Karpas-422 (cell line): Measurements from ENCODE around the gene HYAL1. TPM values are rescaled to one million over a fixed set of nuclear protein-coding genes. Genes with fewer than 3 reads are reported as not detected.

Experiments
- DNase-seq: peaks from one replicate; pipeline ENCODE4 v3.0.0-alpha.2; 2015
- H2AFZ ChIP-seq: fragments of 200-600 bp; sonication (generic); 2 replicates; pipeline ENCODE4 v1.6.1; 2014; ENCODE audit warnings: antibody characterized with exemption, low read length, mixed read lengths
- H3K27ac ChIP-seq: fragments of 200-600 bp; sonication (generic); 2 replicates; pipeline ENCODE4 v1.5.1; 2014; ENCODE audit warnings: mild to moderate bottlenecking, low read length, moderate library complexity
- H3K27me3 ChIP-seq: fragments of 200-600 bp; sonication (generic); 2 replicates; pipeline ENCODE4 v1.6.1; 2014; ENCODE audit warnings: low read length, mixed read lengths
- H3K36me3 ChIP-seq: fragments of 200-600 bp; sonication (generic); 2 replicates; pipeline ENCODE4 v1.6.1; 2014; ENCODE audit warnings: low read length, mixed read lengths; ENCODE audit not compliant: insufficient read depth
- H3K4me1 ChIP-seq: fragments of 200-600 bp; sonication (generic); 2 replicates; pipeline ENCODE4 v1.6.1; 2014; ENCODE audit warnings: mild to moderate bottlenecking, low read length, mixed read lengths
- H3K4me2 ChIP-seq: fragments of 200-600 bp; sonication (generic); 2 replicates; pipeline ENCODE4 v1.6.1; 2014; ENCODE audit warnings: low read length, low read depth, mild to moderate bottlenecking; ENCODE audit not compliant: poor library complexity, severe bottlenecking
- H3K4me3 ChIP-seq: fragments of 200-600 bp; sonication (generic); 2 replicates; pipeline ENCODE4 v1.5.1; 2014; ENCODE audit warnings: mild to moderate bottlenecking, antibody characterized with exemption, low read length, mixed read lengths
- H3K79me2 ChIP-seq: fragments of 200-600 bp; sonication (generic); 2 replicates; pipeline ENCODE4 v1.6.1; 2014; ENCODE audit warnings: mild to moderate bottlenecking, low read length, mixed read lengths
- H3K9ac ChIP-seq: fragments of 200-600 bp; sonication (generic); 2 replicates; pipeline ENCODE4 v1.6.0; 2014; ENCODE audit warnings: low read length
- H3K9me2 ChIP-seq: fragments of 200-600 bp; sonication (generic), shearing (Covaris generic); replicated peaks from 2 replicates; pipeline ENCODE4 v1.6.0; 2014; ENCODE audit warnings: mild to moderate bottlenecking, low read length, moderate library complexity; ENCODE audit not compliant: insufficient read depth
- H3K9me3 ChIP-seq: fragments of 300-700, 200-600 bp; sonication (generic); 2 replicates; pipeline ENCODE4 v1.6.1; 2014; ENCODE audit warnings: low read length, mixed read lengths
- H4K20me1 ChIP-seq: fragments of 200-600 bp; sonication (generic); 2 replicates; pipeline ENCODE4 v1.6.1; 2014; ENCODE audit warnings: mild to moderate bottlenecking, antibody characterized with exemption, low read length, low read depth; ENCODE audit not compliant: insufficient read depth
- total RNA-seq: library from RNA; depleted of rRNA; stranded (reverse); fragments of >200 nt; shearing (Covaris generic); gene quantifications from 2 replicates; pipeline ENCODE4 v1.2.3, GENCODE V29; 2014; ENCODE audit warnings: low replicate concordance

HYAL1 gene
- total RNA-seq, 1 experiment from 2014 or later, result 0.71 TPM

- Histone ChIP-seq H3K9me2 (no peaks in the 10 kb centered on the region), H2AFZ (no peak overlapping the region), H3K36me3 (no peaks in the 10 kb centered on the region), H3K79me2 (peaks cover 15% of the 10 kb centered on the region), H3K9me3 (no peaks in the 10 kb centered on the region), H3K9ac (no peak overlapping the region), H3K27ac (no peak overlapping the region), H3K4me3 (no peak overlapping the region), H4K20me1 (no peaks in the 10 kb centered on the region), H3K4me2 (no peak overlapping the region), H3K4me1 (peaks cover 38% of the 10 kb centered on the region), H3K27me3 (no peaks in the 10 kb centered on the region)
- no peak for DNase-seq
Measured at GRCh38 chr3:50345008-50345407, 41.6 kb upstream of the HYAL1 start.

GRCh38 chr3:50342813-50343633 lies 39.6 kb upstream of the HYAL1 start:
- H3K4me3 ChIP-seq, result no peak overlapping the region
- no peaks in the 10 kb centered on the region for H3K27me3 ChIP-seq
- no peak overlapping the region for H3K4me2 ChIP-seq
- H3K4me1 ChIP-seq, result peaks cover 43% of the 10 kb centered on the region
- H4K20me1 ChIP-seq, result no peaks in the 10 kb centered on the region
- H3K9me3 ChIP-seq, result no peaks in the 10 kb centered on the region
- H2AFZ ChIP-seq, result no peak overlapping the region
- H3K27ac ChIP-seq, result no peak overlapping the region
- H3K36me3 ChIP-seq, result no peaks in the 10 kb centered on the region
- peaks cover 23% of the 10 kb centered on the region for H3K79me2 ChIP-seq
- H3K9ac ChIP-seq, result no peak overlapping the region
- DNase-seq, result no peak
- no peaks in the 10 kb centered on the region for H3K9me2 ChIP-seq

- Histone ChIP-seq H2AFZ (no peak overlapping the region), H3K4me1 (peaks cover 48% of the 10 kb centered on the region), H3K9ac (peak overlapping the region; percentile 99), H3K27ac (no peak overlapping the region), H3K4me2 (peak overlapping the region; percentile 97), H3K9me3 (no peaks in the 10 kb centered on the region), H3K4me3 (no peak overlapping the region), H3K27me3 (no peaks in the 10 kb centered on the region), H4K20me1 (no peaks in the 10 kb centered on the region), H3K79me2 (peaks cover 29% of the 10 kb centered on the region), H3K9me2 (no peaks in the 10 kb centered on the region), H3K36me3 (no peaks in the 10 kb centered on the region)
- DNase-seq, result no peak
Measured at GRCh38 chr3:50341996-50342650, 38.7 kb upstream of the HYAL1 start.

GRCh38 chr3:50341537-50341936 lies 38.2 kb upstream of the HYAL1 start:
- H3K36me3 ChIP-seq, result peaks cover 2% of the 10 kb centered on the region; the same call in 1 of the 2 replicates
- H3K79me2 ChIP-seq, result peaks cover 35% of the 10 kb centered on the region
- no peaks in the 10 kb centered on the region for H3K9me2 ChIP-seq
- no peaks in the 10 kb centered on the region for H3K9me3 ChIP-seq
- no peak for DNase-seq
- H3K27ac ChIP-seq, result peak overlapping the region; percentile 91; the same call in 1 of the 2 replicates
- peak overlapping the region; percentile 97 for H3K4me2 ChIP-seq
- H4K20me1 ChIP-seq, result peaks cover 3% of the 10 kb centered on the region; the same call in 1 of the 2 replicates
- H3K4me3 ChIP-seq, result peak overlapping the region; percentile 95
- peak overlapping the region; percentile 99 for H3K9ac ChIP-seq
- no peak overlapping the region; the same call in 1 of the 2 replicates for H2AFZ ChIP-seq
- peaks cover 48% of the 10 kb centered on the region for H3K4me1 ChIP-seq
- H3K27me3 ChIP-seq, result no peaks in the 10 kb centered on the region

- peak within 1 kb of the TSS; percentile 99 for H3K9ac ChIP-seq
- peak within 1 kb of the TSS; percentile 97 for H3K4me2 ChIP-seq
- peak within 1 kb of the TSS; percentile 91 for H3K27ac ChIP-seq
- peaks cover 44% of the 10 kb centered on the region for H3K79me2 ChIP-seq
- no peaks in the 10 kb centered on the region for H3K27me3 ChIP-seq
- no peaks in the 10 kb centered on the region for H3K9me2 ChIP-seq
- no peak within 1 kb of the TSS; the same call in 1 of the 2 replicates for H2AFZ ChIP-seq
- no peaks in the 10 kb centered on the region for H3K9me3 ChIP-seq
- H4K20me1 ChIP-seq, result peaks cover 9% of the 10 kb centered on the region; the same call in 1 of the 2 replicates
- H3K4me3 ChIP-seq, result peak within 1 kb of the TSS; percentile 95
- DNase-seq, result peak; percentile 91
- peaks cover 54% of the 10 kb centered on the region for H3K4me1 ChIP-seq
- peaks cover 10% of the 10 kb centered on the region; the same call in 1 of the 2 replicates for H3K36me3 ChIP-seq
Measured at GRCh38 chr3:50340448-50341329, 37.3 kb upstream of the HYAL1 start, which contains the start of gene RASSF1. Gene RASSF1, minus strand, starts transcription at chr3:50340836. Its CDS starts 31 bp downstream, at chr3:50340805.

GRCh38 chr3:50340147-50340447 lies 36.7 kb upstream of the HYAL1 start:
- no peaks in the 10 kb centered on the region for H3K9me3 ChIP-seq
- peak overlapping the region; percentile 97 for H3K4me2 ChIP-seq
- H3K4me1 ChIP-seq, result peaks cover 56% of the 10 kb centered on the region
- H3K36me3 ChIP-seq, result peaks cover 11% of the 10 kb centered on the region; the same call in 1 of the 2 replicates
- peak overlapping the region; percentile 91 for H3K27ac ChIP-seq
- H3K27me3 ChIP-seq, result no peaks in the 10 kb centered on the region
- peaks cover 50% of the 10 kb centered on the region for H3K79me2 ChIP-seq
- peaks cover 9% of the 10 kb centered on the region; the same call in 1 of the 2 replicates for H4K20me1 ChIP-seq
- H3K4me3 ChIP-seq, result peak overlapping the region; percentile 95
- no peaks in the 10 kb centered on the region for H3K9me2 ChIP-seq
- DNase-seq, result no peak
- H3K9ac ChIP-seq, result peak overlapping the region; percentile 99
- no peak overlapping the region for H2AFZ ChIP-seq

GRCh38 chr3:50339485-50340146 lies 36.2 kb upstream of the HYAL1 start:
- Histone ChIP-seq H3K4me2 (peak overlapping the region; percentile 97), H3K27me3 (no peaks in the 10 kb centered on the region)

More at GRCh38 chr3:50339485-50340146, 36.2 kb upstream of the HYAL1 start:
- Histone ChIP-seq H4K20me1 (peaks cover 10% of the 10 kb centered on the region; the same call in 1 of the 2 replicates), H2AFZ (no peak overlapping the region), H3K4me1 (peaks cover 58% of the 10 kb centered on the region), H3K9ac (peak overlapping the region; percentile 99), H3K4me3 (peak overlapping the region; percentile 95), H3K36me3 (peaks cover 13% of the 10 kb centered on the region), H3K9me2 (no peaks in the 10 kb centered on the region), H3K79me2 (peaks cover 54% of the 10 kb centered on the region), H3K9me3 (no peaks in the 10 kb centered on the region), H3K27ac (peak overlapping the region; percentile 91)
- DNase-seq, result peak; percentile 84
